SK-N-SH (cell line): Measurements from ENCODE around the gene SLC24A3. TPM values are rescaled to one million over a fixed set of nuclear protein-coding genes. Genes with fewer than 3 reads are reported as not detected.

ENCODE experiments used
- CTCF ChIA-PET: fragments of 300-600, 350-600 bp; formaldehyde crosslinking; extraction: SDS; loops from one replicate; lab custom pipeline; 2021; lab: Yijun Ruan, JAX
- POLR2A ChIA-PET: fragments of 350-600 bp; sonication (Branson Sonifier 250); formaldehyde crosslinking; extraction: SDS; loops from one replicate; lab custom pipeline; 2020; ENCODE audit warnings: antibody characterized with exemption, inconsistent platforms; lab: Yijun Ruan, JAX
- DNase-seq: peaks from one replicate; pipeline ENCODE4 v3.0.0; 2012
- H2AFZ ChIP-seq: fragments of 200-600 bp; sonication (generic); 2 replicates; pipeline ENCODE4 v1.8.1; 2016; ENCODE audit warnings: antibody characterized with exemption, mild to moderate bottlenecking, low read depth
- H3F3A ChIP-seq: fragments of 200-600 bp; sonication (generic); replicated peaks from 2 replicates; pipeline ENCODE3; 2016; ENCODE audit warnings: antibody characterized with exemption, mild to moderate bottlenecking; ENCODE audit not compliant: insufficient read depth
- H3K27ac ChIP-seq, 2 experiments: fragments of 200-500 bp in 1 of 2; fragments of 200-600 bp in 1 of 2; sonication (Bioruptor generic) in 1 of 2; sonication (generic), shearing (Covaris generic) in 1 of 2; 2 replicates each; pipeline versions ENCODE4 v1.5.1 to v1.6.1; 2014 to 2016; ENCODE audit warnings: low read depth in 2 of 2, inconsistent platforms in 1 of 2, low read length in 1 of 2, mild to moderate bottlenecking in 1 of 2, mixed read lengths in 1 of 2
- H3K27me3 ChIP-seq: fragments of 200-600 bp; sonication (generic), shearing (Covaris generic); 2 replicates; pipeline ENCODE4 v1.6.1; 2016; ENCODE audit warnings: mixed run types; ENCODE audit not compliant: insufficient read depth
- H3K36me3 ChIP-seq, 2 experiments: fragments of 200-500 bp in 1 of 2; fragments of 200-600 bp in 1 of 2; sonication (Bioruptor generic) in 1 of 2; sonication (generic) in 1 of 2; replicated peaks in 1 of 2; 2 replicates each; pipeline versions ENCODE3 to v1.5.1; 2014 to 2016; ENCODE audit warnings: low read length in 1 of 2, mild to moderate bottlenecking in 1 of 2; ENCODE audit not compliant: insufficient read depth in 2 of 2, control insufficient read depth in 1 of 2
- H3K4me1 ChIP-seq, 2 experiments: fragments of 200-500 bp in 1 of 2; fragments of 200-600 bp in 1 of 2; sonication (Bioruptor generic) in 1 of 2; sonication (generic), shearing (Covaris generic) in 1 of 2; 2 replicates each; pipeline versions ENCODE4 v1.5.1 to v1.6.1; 2014 to 2016; ENCODE audit warnings: low read depth in 1 of 2, low read length in 1 of 2, mixed run types in 1 of 2; ENCODE audit not compliant: insufficient read depth in 2 of 2, control insufficient read depth in 1 of 2
- H3K4me2 ChIP-seq: fragments of 200-600 bp; sonication (generic), shearing (Covaris generic); 2 replicates; pipeline ENCODE4 v1.6.1; 2017; ENCODE audit warnings: mixed run types
- H3K4me3 ChIP-seq, 2 experiments: fragments of 200-500 bp in 1 of 2; fragments of 200-600 bp in 1 of 2; sonication (Bioruptor generic) in 1 of 2; sonication (generic), shearing (Covaris generic) in 1 of 2; 2 replicates each; pipeline versions ENCODE4 v1.5.1 to v1.8.1; 2014 to 2016; ENCODE audit warnings: low read depth in 2 of 2, inconsistent platforms in 1 of 2, low read length in 1 of 2, mild to moderate bottlenecking in 1 of 2, mixed read lengths in 1 of 2, moderate library complexity in 1 of 2
- H3K79me2 ChIP-seq: fragments of 200-600 bp; sonication (generic); 2 replicates; pipeline ENCODE4 v1.8.1; 2017; ENCODE audit warnings: mild to moderate bottlenecking; ENCODE audit not compliant: insufficient read depth
- H3K9ac ChIP-seq: fragments of 200-600 bp; sonication (generic); 2 replicates; pipeline ENCODE4 v1.6.1; 2017; ENCODE audit warnings: mixed run types
- H3K9me2 ChIP-seq: fragments of 200-600 bp; sonication (generic); 2 replicates; pipeline ENCODE4 v1.6.1; 2017; ENCODE audit warnings: mixed run types
- H3K9me3 ChIP-seq: fragments of 200-600 bp; sonication (generic); 2 replicates; pipeline ENCODE4 v1.6.1; 2017; ENCODE audit warnings: mixed run types, mild to moderate bottlenecking, moderate library complexity
- H4K20me1 ChIP-seq: fragments of 200-600 bp; sonication (generic); 2 replicates; pipeline ENCODE4 v1.6.1; 2017; ENCODE audit warnings: mild to moderate bottlenecking, mixed run types; ENCODE audit not compliant: insufficient read depth
- CHD2 ChIP-seq: fragments of 150-350 bp; IDR thresholded peaks from 2 replicates; pipeline ENCODE4 v1.6.1; 2018; ENCODE audit warnings: low read length; ENCODE audit not compliant: partially characterized antibody
- FOXM1 ChIP-seq: IDR thresholded peaks from 2 replicates; pipeline ENCODE4 v1.4.0; 2012; ENCODE audit warnings: low read depth, mild to moderate bottlenecking
- GATA2 ChIP-seq: sonication (generic); formaldehyde crosslinking; IDR thresholded peaks from 2 replicates; pipeline ENCODE4 v1.5.0; 2020; ENCODE audit warnings: mild to moderate bottlenecking, missing genetic modification reagents
- JUND ChIP-seq: IDR thresholded peaks from 2 replicates; pipeline ENCODE4 v1.4.0; 2012
- MEF2A ChIP-seq: IDR thresholded peaks from 2 replicates; pipeline ENCODE4 v1.4.0; 2012; ENCODE audit warnings: low read depth, borderline replicate concordance
- NFIC ChIP-seq: IDR thresholded peaks from 2 replicates; pipeline ENCODE4 v1.4.0; 2012; ENCODE audit warnings: borderline replicate concordance
- POLR2AphosphoS5 ChIP-seq: IDR thresholded peaks from 2 replicates; pipeline ENCODE4 v1.6.1; 2012; ENCODE audit warnings: low read depth, low read length
- RCOR1 ChIP-seq: fragments of 150-350 bp; IDR thresholded peaks from 2 replicates; pipeline ENCODE4 v1.6.1; 2017; ENCODE audit warnings: antibody characterized with exemption, low read length
- RFX5 ChIP-seq: IDR thresholded peaks from 2 replicates; pipeline ENCODE4 v1.6.1; 2012; ENCODE audit warnings: mild to moderate bottlenecking, improper control_type of control experiment, low read length
- SIN3A ChIP-seq: IDR thresholded peaks from 2 replicates; pipeline ENCODE4 v1.6.1; 2012; ENCODE audit warnings: low read depth, mild to moderate bottlenecking, low read length, moderate library complexity, borderline replicate concordance
- TAF1 ChIP-seq: IDR thresholded peaks from 2 replicates; pipeline ENCODE4 v1.6.1; 2012; ENCODE audit warnings: low read depth, mild to moderate bottlenecking, low read length, moderate library complexity, borderline replicate concordance
- TCF12 ChIP-seq: IDR thresholded peaks from 2 replicates; pipeline ENCODE4 v1.4.0; 2012
- YY1 ChIP-seq: IDR thresholded peaks from 2 replicates; pipeline ENCODE4 v1.4.0; 2012; ENCODE audit warnings: low read depth, mild to moderate bottlenecking
- WGBS: methylation state at CpG from one replicate; pipeline ENCODE4 v1.1.6; 2017; ENCODE audit warnings: low lambda C conversion rate; 5-methylcytosine and 5-hydroxymethylcytosine counted together
- polyA plus RNA-seq, 3 experiments: library from polyadenylated mRNA; depleted of rRNA; stranded (reverse); fragments of >200 nt; gene quantifications; 2 replicates each; pipeline ENCODE4 v1.2.3, GENCODE V29; 2012
- TF ChIP-seq, protein P1 (sequence below): fragments of 200-600 bp; sonication (generic); IDR thresholded peaks from 2 replicates; pipeline ENCODE4 v1.6.1; 2017; ENCODE audit warnings: antibody characterized with exemption, mild to moderate bottlenecking, moderate library complexity
- TF ChIP-seq, protein P2 (sequence below): IDR thresholded peaks from 2 replicates; pipeline ENCODE4 v1.4.0; 2012; ENCODE audit warnings: low read depth, borderline replicate concordance
- TF ChIP-seq, protein P3 (sequence below): IDR thresholded peaks from 2 replicates; pipeline ENCODE4 v1.6.1; 2012; ENCODE audit warnings: mild to moderate bottlenecking, low read depth, low read length, moderate library complexity
- TF ChIP-seq, protein P4 (sequence below): IDR thresholded peaks from 2 replicates; pipeline ENCODE4 v1.4.0; 2012; ENCODE audit warnings: low read depth
- TF ChIP-seq, protein P5 (sequence below): fragments of 150-350 bp; IDR thresholded peaks from 2 replicates; pipeline ENCODE4 v1.6.1; 2017; ENCODE audit warnings: antibody characterized with exemption, low read length, low read depth, borderline replicate concordance
- TF ChIP-seq, protein P6 (sequence below): IDR thresholded peaks from 2 replicates; pipeline ENCODE4; 2012

The SLC24A3 gene
- polyA plus RNA-seq, 1 of the 3 experiments (the other 2 are of a cell fraction): not detected

DNA sequence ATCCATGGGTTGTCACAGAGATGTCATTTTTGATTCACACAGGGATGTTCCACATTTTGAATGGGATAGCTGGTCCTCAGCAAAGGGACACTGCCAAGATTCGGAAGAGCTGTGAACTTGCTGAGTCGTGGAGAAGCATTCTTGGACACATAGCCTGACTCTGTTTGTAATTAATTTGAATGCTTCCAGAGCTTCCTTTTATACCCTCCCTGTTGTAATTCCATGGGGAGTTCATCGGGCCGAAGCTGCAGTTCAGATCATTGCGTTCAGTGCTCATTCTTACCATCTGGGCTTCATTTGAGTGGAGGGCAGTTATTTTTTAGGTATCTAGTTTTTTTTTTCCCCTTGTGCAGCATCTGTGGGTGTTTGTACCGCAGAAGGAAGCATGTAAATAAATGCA, 126.5 kb downstream of the SLC24A3 start:
- WGBS: under 1% methylated on average over 6 of the region's 6 CpGs
- H2AFZ ChIP-seq: no peak overlapping the region
- POLR2A ChIA-PET: no interaction called here
- no peaks in the 10 kb centered on the region for H4K20me1 ChIP-seq
- H3K36me3 ChIP-seq: no peaks in the 10 kb centered on the region
- no peaks in the 10 kb centered on the region for H3K9me2 ChIP-seq
- H3K4me1 ChIP-seq: no peaks in the 10 kb centered on the region; a peak in 1 of 4 replicates
- no peak overlapping the region for H3K27ac ChIP-seq
- H3K9me3 ChIP-seq: no peaks in the 10 kb centered on the region
- TF ChIP-seq POLR2AphosphoS5 (no peak), JUND (no peak), YY1 (no peak), RFX5 (no peak), RCOR1 (no peak), SIN3A (no peak), TCF12 (no peak)
- TF ChIP-seq, protein P1, sequence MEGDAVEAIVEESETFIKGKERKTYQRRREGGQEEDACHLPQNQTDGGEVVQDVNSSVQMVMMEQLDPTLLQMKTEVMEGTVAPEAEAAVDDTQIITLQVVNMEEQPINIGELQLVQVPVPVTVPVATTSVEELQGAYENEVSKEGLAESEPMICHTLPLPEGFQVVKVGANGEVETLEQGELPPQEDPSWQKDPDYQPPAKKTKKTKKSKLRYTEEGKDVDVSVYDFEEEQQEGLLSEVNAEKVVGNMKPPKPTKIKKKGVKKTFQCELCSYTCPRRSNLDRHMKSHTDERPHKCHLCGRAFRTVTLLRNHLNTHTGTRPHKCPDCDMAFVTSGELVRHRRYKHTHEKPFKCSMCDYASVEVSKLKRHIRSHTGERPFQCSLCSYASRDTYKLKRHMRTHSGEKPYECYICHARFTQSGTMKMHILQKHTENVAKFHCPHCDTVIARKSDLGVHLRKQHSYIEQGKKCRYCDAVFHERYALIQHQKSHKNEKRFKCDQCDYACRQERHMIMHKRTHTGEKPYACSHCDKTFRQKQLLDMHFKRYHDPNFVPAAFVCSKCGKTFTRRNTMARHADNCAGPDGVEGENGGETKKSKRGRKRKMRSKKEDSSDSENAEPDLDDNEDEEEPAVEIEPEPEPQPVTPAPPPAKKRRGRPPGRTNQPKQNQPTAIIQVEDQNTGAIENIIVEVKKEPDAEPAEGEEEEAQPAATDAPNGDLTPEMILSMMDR: no peak
- TF ChIP-seq, protein P2, sequence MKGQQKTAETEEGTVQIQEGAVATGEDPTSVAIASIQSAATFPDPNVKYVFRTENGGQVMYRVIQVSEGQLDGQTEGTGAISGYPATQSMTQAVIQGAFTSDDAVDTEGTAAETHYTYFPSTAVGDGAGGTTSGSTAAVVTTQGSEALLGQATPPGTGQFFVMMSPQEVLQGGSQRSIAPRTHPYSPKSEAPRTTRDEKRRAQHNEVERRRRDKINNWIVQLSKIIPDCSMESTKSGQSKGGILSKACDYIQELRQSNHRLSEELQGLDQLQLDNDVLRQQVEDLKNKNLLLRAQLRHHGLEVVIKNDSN: no peak
- no peak overlapping the region for H3K9ac ChIP-seq
- no peak overlapping the region for H3K4me3 ChIP-seq
- no peak overlapping the region for H3K4me2 ChIP-seq
- no peaks in the 10 kb centered on the region for H3F3A ChIP-seq
- no peaks in the 10 kb centered on the region; the same call in 1 of the 2 replicates for H3K27me3 ChIP-seq
- no peak for DNase-seq
- CTCF ChIA-PET: no interaction called here
- H3K79me2 ChIP-seq: no peaks in the 10 kb centered on the region

DNA sequence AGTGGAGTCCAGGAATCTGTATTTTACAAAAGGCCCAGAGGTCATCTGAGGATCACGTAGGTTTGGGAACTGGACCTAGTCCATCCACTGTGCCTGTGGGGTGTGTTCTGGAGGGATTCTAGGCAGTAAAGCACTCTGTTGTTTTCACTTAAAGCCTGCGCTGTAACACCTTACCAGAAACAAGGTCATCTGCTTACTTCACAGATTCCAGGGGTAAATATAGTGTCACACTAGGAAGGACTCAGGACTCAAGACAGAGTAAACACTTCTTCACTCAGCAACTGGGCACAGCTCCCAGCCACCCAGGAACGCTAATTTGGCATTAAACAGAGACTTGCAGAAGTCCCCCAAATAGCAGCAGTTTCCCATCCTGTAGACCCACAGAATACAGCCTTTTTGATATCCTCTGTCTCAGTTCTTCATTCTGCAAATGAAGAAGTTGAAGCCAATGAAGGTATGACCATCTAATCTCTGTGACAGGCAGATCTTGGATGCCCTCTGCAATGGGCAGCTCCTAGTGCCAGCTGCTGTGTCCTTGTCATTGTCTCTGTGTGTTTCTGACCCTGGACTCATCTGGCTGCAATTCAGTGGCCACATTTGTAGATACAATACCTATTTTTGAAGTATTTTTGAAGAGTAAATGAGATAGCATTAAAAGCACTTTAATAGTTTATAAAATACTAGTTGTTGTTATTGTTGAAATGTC, 129.1 kb downstream of the SLC24A3 start:
- Histone ChIP-seq H3K9me3 (no peaks in the 10 kb centered on the region), H2AFZ (no peak overlapping the region), H3K9me2 (no peaks in the 10 kb centered on the region), H3K36me3 (no peaks in the 10 kb centered on the region), H3K27ac (no peak overlapping the region), H3K79me2 (no peaks in the 10 kb centered on the region), H3K9ac (no peak overlapping the region), H3K27me3 (no peaks in the 10 kb centered on the region; the same call in 1 of the 2 replicates), H4K20me1 (no peaks in the 10 kb centered on the region), H3K4me3 (no peak overlapping the region), H3K4me2 (no peak overlapping the region), H3K4me1 (no peaks in the 10 kb centered on the region; a peak in 1 of 4 replicates), H3F3A (no peaks in the 10 kb centered on the region)
- WGBS: 30% methylated on average over 2 of the region's 3 CpGs
- CTCF ChIA-PET: interaction anchor here (1.2 to 1.4 kb wide), 2 partner anchors 8 to 12 kb away, joined by 3 read pairs; no protein-coding TSS in a partner anchor
- no peak for DNase-seq
- POLR2A ChIA-PET: no interaction called here
- TF ChIP-seq, protein P3, sequence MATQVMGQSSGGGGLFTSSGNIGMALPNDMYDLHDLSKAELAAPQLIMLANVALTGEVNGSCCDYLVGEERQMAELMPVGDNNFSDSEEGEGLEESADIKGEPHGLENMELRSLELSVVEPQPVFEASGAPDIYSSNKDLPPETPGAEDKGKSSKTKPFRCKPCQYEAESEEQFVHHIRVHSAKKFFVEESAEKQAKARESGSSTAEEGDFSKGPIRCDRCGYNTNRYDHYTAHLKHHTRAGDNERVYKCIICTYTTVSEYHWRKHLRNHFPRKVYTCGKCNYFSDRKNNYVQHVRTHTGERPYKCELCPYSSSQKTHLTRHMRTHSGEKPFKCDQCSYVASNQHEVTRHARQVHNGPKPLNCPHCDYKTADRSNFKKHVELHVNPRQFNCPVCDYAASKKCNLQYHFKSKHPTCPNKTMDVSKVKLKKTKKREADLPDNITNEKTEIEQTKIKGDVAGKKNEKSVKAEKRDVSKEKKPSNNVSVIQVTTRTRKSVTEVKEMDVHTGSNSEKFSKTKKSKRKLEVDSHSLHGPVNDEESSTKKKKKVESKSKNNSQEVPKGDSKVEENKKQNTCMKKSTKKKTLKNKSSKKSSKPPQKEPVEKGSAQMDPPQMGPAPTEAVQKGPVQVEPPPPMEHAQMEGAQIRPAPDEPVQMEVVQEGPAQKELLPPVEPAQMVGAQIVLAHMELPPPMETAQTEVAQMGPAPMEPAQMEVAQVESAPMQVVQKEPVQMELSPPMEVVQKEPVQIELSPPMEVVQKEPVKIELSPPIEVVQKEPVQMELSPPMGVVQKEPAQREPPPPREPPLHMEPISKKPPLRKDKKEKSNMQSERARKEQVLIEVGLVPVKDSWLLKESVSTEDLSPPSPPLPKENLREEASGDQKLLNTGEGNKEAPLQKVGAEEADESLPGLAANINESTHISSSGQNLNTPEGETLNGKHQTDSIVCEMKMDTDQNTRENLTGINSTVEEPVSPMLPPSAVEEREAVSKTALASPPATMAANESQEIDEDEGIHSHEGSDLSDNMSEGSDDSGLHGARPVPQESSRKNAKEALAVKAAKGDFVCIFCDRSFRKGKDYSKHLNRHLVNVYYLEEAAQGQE: no peak
- no peak for TF ChIP-seq FOXM1
- TF ChIP-seq NFIC: no peak
- no peak for TF ChIP-seq CHD2
- no peak for TF ChIP-seq RCOR1
- TF ChIP-seq, protein P4, sequence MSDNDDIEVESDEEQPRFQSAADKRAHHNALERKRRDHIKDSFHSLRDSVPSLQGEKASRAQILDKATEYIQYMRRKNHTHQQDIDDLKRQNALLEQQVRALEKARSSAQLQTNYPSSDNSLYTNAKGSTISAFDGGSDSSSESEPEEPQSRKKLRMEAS: no peak
- no peak for TF ChIP-seq JUND
- TF ChIP-seq MEF2A: no peak
- TF ChIP-seq POLR2AphosphoS5: no peak
- TF ChIP-seq, protein P5, sequence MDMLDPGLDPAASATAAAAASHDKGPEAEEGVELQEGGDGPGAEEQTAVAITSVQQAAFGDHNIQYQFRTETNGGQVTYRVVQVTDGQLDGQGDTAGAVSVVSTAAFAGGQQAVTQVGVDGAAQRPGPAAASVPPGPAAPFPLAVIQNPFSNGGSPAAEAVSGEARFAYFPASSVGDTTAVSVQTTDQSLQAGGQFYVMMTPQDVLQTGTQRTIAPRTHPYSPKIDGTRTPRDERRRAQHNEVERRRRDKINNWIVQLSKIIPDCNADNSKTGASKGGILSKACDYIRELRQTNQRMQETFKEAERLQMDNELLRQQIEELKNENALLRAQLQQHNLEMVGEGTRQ: no peak
- no peak for TF ChIP-seq YY1
- TF ChIP-seq TAF1: no peak
- no peak for TF ChIP-seq GATA2 (CRISPR knock-in tag)
- TF ChIP-seq, protein P6, sequence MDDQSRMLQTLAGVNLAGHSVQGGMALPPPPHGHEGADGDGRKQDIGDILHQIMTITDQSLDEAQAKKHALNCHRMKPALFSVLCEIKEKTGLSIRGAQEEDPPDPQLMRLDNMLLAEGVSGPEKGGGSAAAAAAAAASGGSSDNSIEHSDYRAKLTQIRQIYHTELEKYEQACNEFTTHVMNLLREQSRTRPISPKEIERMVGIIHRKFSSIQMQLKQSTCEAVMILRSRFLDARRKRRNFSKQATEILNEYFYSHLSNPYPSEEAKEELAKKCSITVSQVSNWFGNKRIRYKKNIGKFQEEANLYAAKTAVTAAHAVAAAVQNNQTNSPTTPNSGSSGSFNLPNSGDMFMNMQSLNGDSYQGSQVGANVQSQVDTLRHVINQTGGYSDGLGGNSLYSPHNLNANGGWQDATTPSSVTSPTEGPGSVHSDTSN: no peak
